H1 (cell line): ENCODE results near the gene MBLAC1. TPM values are rescaled to one million over a fixed set of nuclear protein-coding genes. Genes with fewer than 3 reads are reported as not detected.

ENCODE experiments used
- CBX8 ChIP-seq: fragments of 300-800, 300-1000 bp; sonication (generic); IDR thresholded peaks from 2 replicates; pipeline ENCODE4 v1.7.1; 2016; ENCODE audit warnings: low read depth, low read length, borderline replicate concordance
- EZH2 ChIP-seq: fragments of 200-600 bp; sonication (generic); IDR thresholded peaks from 2 replicates; pipeline ENCODE4 v1.7.1; 2012; ENCODE audit warnings: low read depth, mild to moderate bottlenecking, moderate library complexity, low read length, inconsistent platforms; ENCODE audit not compliant: severe bottlenecking
- YY1 ChIP-seq: IDR thresholded peaks from 2 replicates; pipeline ENCODE4 v1.6.1; 2011; ENCODE audit warnings: low read depth, mild to moderate bottlenecking, low read length
- polyA plus RNA-seq, 7 experiments: library from polyadenylated mRNA; depleted of rRNA in 3 of 7; stranded (reverse) in 5 of 7; unstranded in 2 of 7; fragments of >200 nt in 5 of 7; fragments of 200-250 nt in 2 of 7; gene quantifications; 1 replicate in 5 of 7; 2 replicates in 1 of 7; 4 replicates in 1 of 7; pipeline versions ENCODE4 v1.2.1 to v1.2.3, GENCODE V29; 2011 to 2013; ENCODE audit warnings: missing spikeins in 2 of 7, mixed read lengths in 2 of 7
- total RNA-seq: library from RNA; stranded (reverse); fragmentation: NEBNext Ultra II Directional; extraction: Animal tissue kit (Norgen Biotek cat#: 25700); gene quantifications from 2 replicates; pipeline ENCODE4 v1.2.1, GENCODE V29; 2021

MBLAC1 gene
- total and polyA plus RNA-seq, 2 of the 8 experiments (the other 6 are each of a cell fraction or from before 2014, with no cell fraction given), result 1.00 to 1.7 TPM

GRCh38 chr7:100102950-100103840 lies 23.6 kb upstream of the MBLAC1 start (continued):
- TF ChIP-seq EZH2 (no peak), YY1 (no peak), CBX8 (no peak)
